ELR (cell line): ENCODE results near the gene ATOH8.

ENCODE experiments used
- DNase-seq: peaks from one replicate; pipeline ENCODE4 v3.0.0-alpha.2; 2015; ENCODE audit warnings: low read depth

ATOH8 gene

DNA sequence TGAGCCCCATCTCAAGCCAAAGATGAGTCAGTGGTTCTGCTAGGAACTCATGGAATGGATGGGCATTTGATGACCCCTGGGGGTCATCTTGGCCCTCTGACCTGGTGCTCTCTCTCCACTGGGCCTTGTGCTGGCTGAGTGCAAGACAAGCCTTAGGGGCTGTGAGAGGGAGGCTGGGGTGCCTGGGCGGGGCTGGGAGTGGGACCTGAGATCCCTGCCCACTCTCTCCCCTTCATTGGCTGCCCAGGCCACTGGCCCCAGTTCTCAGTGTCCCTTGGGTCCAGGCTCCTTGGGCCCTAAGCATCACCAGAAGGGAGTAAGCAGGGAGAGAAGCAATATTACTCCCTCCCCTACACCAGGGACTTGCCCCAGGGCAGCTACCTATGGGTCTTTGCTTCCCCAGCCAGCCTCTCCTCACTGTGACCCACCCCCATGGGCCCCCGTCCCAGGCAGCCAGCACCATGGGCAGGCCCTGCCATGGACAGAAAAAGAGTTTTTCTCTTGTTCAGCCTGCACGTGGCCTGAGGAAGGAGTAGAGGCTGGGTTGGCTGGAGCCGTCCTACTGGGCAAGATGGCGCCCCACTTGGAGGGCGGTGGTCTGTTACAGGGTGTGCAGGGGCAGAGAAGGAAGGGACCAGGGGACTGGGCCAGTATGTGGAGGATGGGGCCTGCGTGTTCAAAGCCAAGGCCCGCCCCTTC lies 33.6 kb downstream of the ATOH8 start:
- no peak for DNase-seq

DNA sequence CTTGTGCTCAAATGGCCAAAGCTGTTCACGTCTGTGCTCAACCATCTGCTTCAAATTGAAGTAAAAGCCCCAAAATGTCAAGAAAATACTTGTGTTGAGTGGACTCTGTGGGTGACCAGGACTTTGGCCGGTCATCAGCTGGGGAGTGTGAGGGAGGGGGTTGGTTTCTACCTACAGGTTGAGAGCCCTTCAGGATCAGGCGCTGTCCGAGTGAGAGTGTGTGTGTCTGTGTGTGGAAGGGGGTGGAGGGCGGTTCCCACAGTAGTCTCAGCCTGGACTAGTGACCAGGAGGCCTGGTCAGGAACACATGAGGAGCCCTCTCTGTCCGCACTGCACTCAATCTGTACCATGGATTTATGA lies 34.2 kb downstream of the ATOH8 start:
- DNase-seq, result no peak

DNA sequence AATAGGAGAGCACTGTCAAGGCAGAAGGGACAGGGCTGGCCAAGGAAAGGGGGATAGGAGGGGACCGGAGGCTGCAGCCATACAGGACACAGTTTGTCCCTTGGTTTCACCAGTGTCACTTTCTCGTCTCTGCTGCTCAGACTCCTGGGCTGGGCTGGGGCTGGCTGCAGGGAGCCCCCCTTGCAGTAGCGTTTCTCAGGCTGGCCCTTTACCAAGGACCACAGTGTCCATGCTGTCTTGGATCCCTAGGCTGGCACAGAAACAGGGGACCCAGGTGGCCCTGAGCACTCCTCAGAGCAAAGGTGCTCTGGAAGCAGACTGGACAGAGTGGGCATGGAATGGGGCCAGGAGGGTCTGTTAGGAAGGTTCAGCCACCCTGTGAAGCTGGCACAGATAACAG lies 34.8 kb downstream of the ATOH8 start:
- no peak for DNase-seq

DNA sequence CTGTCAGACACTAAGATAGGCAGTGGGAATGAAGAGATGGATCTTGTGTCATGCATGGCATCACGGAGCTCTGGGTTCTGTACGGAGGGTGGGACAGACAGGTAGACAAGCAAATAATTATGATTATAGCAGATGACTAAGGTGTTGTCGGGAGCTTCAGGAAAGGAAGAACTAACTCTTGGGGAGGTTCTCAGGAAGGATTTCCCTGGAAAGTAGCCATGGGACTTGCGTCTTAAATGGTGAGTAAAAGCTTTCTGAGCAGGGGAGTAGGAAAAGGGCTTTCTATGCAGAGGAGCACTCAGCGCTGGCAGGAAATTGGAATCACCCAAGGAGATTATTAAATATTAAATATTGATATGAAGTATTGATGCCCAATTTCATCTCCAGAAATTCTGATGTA lies 35.5 kb downstream of the ATOH8 start:
- DNase-seq, result no peak

DNA sequence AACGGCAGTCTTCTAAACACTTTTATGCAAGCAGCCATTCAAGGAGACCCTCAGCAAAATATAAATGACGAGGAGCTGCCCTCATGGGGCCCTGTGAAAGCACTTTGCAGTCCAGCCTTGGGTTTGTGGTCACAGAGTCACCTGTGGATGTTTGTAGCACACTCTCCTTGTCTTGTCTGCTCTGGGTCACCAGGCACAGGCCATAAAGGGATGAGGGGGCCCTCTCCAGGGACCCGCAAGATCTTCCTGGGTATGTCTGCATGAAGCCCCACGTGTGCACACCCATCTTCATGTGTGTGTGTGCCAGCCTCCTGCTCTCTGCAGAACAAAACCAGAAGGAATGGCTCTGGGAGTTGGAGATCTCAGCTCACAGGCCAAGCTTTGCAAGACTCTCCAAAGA lies 36.2 kb downstream of the ATOH8 start:
- no peak for DNase-seq

DNA sequence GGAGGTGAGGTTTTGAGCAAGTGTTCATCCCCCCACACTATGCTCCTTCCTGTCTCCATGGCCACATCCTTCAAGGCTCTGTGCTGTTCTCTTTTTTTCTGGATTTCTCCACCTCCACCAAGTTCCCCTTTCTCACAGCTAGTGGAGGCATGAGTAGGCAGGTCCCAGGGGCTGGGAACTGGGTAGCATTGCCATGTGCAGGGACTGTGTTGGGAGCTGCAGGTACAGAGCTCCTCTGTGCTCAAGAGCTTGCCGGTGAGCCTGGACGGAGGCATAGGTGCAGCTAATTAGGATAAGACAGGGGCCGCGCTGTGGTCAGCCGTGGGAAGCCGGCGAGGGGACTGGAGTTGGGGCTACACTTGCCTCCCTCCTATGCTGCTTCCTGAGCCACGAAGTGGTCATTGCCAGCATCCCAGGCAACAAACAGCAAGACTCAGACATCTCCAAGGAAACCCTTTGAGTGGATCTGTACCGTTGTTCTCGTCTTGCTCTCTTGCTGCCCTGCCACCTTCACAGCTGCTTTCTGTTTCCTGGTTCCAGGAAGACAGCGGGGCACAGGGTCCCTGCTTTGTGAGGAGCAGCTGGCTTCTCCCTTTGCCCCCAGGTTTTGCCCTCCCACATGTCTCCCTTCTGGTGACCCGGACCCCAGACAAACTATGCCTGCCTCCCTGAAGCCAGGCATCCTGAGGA lies 36.9 kb downstream of the ATOH8 start:
- DNase-seq, result no peak

DNA sequence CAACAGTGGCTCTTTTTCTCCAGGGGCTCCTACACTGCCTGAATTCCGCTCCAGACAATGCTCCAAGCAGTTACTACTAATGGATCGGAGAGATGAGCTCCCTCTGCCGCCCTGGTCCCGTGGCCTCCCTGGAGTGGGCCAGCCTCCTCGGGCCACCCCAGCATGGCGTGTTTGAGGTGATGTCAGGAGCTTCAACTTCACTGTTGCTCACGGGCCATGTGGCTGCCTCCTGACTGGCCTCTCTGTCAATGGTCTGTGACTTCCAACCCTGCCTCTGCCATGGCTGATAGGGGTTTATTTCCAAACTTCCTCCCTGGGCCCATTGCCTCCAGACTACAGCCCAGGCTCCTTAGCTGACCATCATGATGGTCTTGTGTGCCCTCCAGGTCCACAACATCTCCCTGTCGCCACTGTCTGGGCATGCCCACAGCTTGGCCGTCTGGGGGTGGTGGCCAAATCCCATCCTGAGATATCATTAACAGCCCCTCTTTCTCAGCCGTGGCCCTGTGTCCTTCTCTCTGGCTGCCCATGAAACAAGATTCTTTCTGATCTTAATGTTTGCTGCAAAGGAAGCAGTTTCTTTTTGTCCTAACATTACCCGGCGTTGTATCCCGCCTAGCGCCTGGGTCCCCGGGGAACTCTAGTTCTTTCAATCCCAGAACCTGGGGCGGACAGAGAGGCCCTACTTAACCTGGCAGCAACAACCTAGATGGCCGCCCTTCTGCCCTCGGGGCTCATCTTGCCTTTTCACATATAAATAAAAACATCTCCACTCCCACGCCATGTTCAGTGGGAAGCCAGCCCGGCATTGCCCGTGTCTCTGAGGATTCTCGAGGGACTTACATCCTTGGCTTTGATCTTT lies 38.1 kb downstream of the ATOH8 start:
- no peak for DNase-seq

DNA sequence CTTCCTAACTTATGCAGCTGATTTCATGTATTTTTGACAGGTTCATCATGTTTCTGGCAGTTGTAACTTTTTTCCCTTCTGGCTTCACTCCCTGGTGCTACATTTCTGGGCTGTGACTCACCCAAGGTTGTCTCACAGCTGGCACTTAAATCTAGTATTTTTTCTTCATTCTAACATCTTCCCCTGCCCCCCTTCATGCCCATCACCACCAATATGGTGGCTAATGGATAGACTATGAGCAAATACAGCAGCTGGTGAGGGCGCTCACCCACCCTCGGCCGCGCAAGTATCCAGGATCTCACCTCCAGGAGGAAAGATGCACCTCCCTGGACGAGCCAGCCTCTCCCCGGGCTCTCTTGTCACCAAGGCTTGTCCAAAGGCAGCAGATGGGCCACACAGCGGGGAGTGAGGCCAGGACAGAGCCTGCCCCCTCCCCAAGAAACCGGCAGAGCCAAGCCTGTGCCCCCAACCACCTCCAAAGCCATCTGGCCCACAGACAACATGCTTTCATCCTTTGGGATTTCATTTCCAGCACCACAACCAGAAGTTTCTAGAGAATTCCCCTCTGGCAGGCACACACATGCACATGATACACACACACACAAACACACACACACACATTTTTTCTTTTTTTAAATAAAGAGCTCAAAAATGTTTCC lies 39.1 kb downstream of the ATOH8 start:
- peak; percentile 81 for DNase-seq

DNA sequence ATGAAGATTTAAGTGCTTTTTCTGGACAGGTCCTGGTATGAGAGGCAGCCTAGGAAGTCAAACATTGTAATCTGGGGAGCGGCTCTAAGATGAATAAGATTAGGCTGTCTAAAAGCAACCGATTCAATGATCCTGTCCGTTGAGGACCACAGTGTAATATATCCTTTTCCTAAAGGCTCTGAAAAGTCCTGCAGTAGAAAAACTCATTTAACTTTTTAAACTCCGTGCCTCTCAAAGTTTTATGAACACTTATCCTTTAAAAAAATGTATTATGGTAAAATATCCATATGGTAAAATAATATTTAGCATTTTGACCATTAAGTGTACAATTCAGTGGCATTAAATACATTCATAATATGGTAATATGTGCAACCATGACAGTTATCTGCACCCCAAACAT lies 39.8 kb downstream of the ATOH8 start:
- no peak for DNase-seq

DNA sequence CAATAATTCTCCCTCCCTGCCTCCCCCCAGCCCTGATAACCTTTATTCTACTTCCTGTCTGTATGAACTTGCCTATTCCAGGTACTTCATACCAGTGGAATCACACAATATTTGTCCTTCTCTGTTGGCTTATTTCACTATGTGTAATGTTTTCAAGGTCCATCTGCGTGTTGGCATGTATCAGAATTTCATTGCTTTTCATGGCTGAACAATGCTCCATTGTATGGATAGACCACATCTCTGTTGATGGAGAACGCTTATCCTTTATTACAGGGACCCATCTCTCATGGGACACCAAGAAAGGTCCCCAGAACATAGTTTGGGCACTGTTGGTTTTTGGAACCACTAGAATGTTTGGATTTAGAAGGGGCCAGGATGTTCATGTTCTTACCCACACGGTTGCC lies 40.2 kb downstream of the ATOH8 start:
- no peak for DNase-seq

DNA sequence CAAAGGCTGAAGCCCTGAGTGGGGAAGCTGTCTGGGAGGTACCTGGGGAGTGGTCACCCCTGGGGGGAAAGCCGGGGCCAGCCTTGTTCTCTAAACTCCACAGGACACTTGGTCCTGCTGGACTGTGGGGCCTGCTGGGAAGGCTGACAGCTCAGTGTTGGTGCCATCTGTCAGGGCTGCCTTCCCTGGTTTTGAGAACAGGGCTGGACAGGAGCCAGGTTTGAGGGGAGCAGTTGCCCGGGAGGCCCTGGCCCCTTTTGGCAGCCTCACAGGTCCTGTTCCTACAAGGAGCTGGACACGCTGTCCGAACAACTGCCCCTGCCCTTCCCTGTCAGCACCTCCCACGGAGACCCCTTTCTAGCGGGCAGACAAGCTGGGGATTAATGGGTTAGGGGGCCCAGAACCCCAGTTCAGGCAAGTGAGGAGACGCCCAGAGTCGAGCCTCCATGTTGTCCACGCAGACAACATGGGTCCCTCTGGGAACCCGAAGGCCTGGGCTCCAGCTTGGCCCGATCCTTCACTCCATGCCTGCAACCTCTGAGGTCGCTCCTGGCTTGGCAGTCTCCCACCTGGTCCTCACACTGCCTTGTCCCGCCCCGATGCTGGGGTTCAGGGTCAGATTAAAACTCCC lies 40.8 kb downstream of the ATOH8 start:
- no peak for DNase-seq

DNA sequence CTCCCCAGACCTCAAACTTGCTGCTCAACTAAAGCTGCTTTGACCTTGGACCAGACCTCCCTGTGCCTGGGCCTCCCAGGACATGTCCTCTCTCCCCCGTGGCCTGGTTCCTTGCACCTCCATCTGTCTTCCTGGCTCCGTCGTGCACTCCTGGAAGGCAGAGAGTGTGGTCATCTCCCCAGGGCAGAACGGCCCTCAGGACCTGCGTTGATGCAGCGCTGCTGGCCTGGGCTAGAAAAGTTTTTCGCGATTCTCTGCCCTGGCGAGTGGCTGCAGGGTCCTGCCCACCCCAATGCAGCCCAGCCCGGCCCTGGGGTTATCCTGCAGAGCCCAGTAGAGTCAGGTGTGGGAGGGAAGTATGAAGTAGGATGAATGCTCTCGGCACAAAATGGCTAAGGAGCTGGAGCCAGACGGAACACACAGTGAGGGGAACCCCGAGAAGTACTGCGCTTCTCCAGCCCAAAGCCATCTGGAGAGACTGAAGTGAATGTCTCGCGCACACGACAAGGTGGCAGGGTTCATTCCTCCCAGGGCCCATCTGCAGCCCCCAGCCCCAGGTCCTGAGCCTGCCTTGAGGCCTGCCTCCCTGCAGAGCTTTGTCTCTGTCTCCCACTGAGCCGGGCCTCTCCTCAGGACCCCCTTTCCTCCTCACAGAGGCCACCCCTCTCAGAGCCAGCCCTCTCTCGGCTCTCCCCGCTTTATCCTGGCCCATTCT lies 41.7 kb downstream of the ATOH8 start:
- no peak for DNase-seq

DNA sequence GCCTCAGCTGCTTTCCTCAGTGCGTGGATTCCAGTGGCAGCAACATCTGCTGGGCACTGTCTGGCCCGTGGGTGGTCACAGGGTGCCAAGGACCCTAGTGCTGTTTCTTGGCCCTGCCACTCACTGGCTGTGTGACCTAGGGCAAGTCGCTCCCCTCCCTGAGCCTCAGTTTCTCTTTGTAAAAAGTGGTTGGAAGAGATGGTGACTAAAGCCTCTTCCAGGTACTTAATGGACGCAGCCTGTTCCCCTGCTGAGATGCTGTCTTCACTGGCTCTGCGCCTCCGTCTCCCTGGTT lies 42.2 kb downstream of the ATOH8 start:
- no peak for DNase-seq

DNA sequence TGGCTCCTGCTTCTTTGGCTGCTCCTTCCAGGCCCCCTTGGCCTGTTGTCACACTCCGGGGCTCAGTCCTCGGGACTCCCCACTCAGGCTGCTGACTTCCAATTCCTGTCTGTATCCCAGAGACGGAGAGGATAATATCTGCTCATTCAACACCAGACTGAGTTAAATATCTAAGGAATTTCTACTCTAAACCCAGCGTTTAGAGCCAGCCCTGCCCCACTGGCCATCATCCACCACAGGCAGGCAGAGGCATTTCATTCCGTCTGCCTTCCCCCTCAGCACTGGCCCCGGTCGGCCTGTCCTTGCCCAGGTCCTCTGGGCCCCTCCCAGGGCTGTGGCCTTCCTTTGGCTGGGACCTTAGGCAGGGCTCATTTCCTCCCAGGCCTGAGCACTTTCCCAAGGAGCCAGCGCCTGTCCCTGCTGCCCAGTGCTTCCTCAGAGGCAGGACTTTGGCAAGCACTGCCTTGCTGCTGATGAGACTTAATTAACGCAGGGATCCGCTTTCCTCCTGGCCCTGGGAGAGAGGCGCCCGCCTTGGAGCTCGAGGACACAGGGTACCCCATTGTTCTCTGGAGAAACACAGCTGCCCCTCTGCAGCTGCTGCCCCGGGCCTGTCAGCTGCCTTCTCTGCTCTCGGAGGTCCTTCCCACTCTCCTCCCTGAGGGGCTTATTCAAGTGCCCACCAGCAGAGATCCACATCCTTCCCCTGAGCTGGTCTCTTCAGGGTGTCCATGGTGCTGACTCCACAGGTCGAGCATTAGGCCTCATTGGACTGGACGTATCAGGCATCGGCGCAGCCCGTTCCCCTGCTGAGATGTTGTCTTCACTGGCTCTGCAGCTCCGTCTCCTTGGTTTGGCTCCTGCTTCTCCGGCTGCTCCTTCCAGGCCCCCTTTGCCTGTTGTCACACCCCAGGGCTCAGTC lies 42.8 kb downstream of the ATOH8 start:
- no peak for DNase-seq

DNA sequence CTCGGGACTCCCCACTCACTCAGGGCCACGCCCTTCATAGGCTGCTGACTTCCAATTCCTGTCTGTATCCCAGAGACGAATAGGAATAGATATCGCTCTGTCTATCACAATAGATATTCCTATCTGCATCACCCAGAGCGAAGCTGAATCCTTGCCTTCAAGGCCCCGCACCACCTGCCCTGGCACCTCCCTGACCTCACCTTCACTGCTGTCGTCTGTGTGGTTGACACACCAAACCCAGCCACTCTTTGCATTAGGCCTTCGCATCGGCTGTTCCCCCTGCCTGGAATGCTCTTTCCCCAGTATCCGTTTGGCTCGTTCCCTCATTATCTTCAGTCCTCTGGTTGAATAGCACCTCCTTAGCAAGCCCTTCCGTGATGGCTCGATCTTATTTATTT lies 43.5 kb downstream of the ATOH8 start:
- no peak for DNase-seq

DNA sequence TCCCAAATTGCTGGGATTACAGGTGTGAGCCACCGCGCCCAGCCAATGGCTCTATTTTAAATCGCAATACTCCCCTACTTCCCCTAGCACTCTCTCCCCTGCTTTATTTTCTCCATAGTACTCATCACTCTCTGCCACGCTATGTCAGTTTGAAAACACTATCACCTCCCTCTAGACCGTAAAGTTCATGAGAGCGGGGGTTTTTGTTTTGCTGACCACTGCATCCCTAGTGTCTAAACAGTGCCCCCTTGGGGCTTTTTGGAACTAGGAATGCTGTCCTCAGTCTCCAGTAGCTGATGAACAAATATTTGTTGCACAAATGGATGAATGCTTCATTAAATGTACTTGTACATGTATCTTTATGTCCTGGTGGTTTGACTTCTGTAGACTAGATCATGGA lies 44.1 kb downstream of the ATOH8 start:
- DNase-seq, result peak; percentile 69

DNA sequence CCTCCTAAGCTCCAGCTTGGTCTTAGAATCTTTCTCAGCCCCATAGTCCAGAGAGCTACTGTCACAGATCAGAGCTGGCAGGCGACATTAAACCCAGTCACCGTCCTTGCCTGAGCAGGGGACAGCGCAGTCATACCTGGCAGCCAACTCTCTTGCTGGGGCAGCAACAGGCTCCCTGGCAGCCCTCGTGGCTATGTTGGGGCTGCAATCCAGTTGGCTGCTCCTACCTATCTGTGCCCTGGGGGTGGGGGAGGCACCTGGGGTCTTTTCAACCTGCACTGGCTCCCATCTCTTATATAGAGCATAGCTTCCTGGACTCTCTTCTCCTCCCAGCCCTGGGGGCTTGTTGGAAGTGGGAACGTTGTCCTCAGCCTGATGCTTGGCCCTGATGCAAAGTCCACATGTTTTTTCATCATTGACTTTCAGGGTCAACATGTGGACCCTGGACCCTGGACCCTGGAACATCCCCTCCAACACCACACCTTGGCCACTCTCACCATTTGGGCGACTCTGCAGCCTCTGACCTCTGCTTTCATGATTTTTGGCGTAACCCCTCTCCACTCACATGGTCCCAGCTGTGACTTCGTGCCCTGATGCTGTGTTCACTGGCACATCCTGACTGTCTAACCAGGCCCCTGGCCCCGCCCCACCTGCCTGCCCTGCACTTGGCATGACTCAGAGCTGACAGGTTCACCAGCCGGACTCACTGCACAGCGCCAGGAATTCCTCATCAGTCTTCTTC lies 45.6 kb downstream of the ATOH8 start:
- DNase-seq, result peak; percentile 87

DNA sequence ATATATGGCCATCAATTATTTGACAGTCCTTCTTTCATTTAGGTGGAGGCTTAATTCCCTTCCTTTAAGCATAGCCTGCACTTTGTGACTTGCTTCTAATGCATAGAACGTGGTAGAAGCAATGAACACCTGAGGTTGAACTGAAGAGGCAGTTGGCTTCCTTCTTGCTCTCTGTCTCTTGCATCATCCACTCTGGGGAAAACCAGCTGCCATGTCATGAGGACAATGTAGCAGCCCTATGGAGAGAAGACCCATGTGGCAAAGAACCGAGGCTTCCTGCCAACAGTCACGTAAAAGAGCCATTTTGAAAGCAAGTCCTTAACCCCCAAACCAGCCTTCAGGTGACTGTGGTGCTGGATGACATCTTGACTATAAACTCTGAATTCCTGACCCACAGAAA lies 46.8 kb downstream of the ATOH8 start:
- no peak for DNase-seq

DNA sequence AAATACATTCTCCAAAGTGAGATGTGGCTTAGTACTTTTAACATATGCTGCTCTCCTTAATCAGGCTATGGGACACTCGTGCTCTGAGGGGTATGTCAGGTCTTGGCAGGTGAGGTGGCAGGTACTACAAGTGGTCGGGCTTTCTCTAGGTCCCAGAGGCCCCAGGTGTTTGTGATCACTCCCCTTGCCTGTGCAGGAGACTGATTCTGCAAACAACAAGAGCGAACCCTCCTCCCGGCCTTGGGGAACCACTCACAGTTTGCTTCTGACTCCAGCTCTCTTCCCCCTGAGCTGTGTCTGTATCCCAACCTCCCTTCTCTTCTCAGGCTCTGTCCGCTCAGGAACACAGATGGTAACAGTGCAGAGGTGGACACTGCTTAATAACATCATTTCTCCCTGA lies 48.1 kb downstream of the ATOH8 start:
- DNase-seq, result no peak
